ENCODE results near the gene KAT6B. TPM values are rescaled to one million over a fixed set of nuclear protein-coding genes. Genes with fewer than 3 reads are reported as not detected.

KAT6B gene
- total RNA-seq, 4 donors from 2014 or later: 29.1 to 159 (median 61.2) TPM

DNA sequence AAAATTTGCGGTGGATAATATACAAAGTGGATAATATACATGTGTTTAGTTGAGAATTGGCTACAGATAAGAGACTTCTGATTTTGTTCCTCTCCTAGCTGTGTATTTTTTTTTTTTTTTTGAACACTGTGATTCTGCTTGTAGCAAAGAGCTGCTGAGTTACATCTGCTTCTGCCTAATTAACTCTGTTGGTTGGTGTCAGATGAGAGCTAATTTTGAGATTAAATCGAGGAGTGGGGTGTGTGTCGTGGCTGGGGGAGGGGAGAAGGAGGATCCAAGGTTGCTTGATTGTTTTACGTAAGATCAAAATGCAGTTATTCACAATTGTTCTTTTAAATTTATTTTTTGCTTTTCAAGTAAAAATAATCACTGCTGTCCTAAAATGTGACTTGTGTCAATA lies 11.3 kb downstream of the KAT6B start:
- no peaks in the 10 kb centered on the region for H3K4me1 ChIP-seq
- intact Hi-C loops (cut with DNase I; ENCODE audit: low total_unique reads): no loop called here
- no peak for DNase-seq
- H3K36me3 ChIP-seq: no peaks in the 10 kb centered on the region
- no peaks in the 10 kb centered on the region for H3K27me3 ChIP-seq
- no peaks in the 10 kb centered on the region for H3K9me3 ChIP-seq
- TF ChIP-seq, protein P1, sequence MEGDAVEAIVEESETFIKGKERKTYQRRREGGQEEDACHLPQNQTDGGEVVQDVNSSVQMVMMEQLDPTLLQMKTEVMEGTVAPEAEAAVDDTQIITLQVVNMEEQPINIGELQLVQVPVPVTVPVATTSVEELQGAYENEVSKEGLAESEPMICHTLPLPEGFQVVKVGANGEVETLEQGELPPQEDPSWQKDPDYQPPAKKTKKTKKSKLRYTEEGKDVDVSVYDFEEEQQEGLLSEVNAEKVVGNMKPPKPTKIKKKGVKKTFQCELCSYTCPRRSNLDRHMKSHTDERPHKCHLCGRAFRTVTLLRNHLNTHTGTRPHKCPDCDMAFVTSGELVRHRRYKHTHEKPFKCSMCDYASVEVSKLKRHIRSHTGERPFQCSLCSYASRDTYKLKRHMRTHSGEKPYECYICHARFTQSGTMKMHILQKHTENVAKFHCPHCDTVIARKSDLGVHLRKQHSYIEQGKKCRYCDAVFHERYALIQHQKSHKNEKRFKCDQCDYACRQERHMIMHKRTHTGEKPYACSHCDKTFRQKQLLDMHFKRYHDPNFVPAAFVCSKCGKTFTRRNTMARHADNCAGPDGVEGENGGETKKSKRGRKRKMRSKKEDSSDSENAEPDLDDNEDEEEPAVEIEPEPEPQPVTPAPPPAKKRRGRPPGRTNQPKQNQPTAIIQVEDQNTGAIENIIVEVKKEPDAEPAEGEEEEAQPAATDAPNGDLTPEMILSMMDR (IDR thresholded peaks at IDR 0.05): no peak
- no peak for TF ChIP-seq POLR2A (IDR thresholded peaks at IDR 0.05)
- no peak overlapping the region for H3K4me3 ChIP-seq
- H3K27ac ChIP-seq: no peak overlapping the region

DNA sequence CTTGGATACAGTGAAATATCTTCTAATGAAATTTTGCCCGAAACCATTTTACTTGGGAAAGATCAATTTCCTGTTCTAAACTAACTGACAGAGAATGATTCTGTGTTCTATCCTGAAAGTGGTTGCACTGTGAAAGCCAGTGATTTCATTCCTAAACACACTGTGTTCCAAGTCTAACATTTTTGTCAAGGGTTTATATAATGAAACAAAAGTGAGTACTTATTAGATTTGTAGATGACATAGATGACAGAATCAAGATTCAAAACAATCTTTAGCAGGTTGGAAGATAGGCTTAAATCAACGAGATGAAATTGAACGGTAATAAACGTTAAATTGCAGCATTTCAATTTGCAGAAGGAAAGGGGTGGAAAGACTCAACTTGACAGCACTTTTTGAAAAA lies 13.3 kb downstream of the KAT6B start:
- intact Hi-C loops (cut with DNase I; ENCODE audit: low total_unique reads): no loop called here
- Histone ChIP-seq H3K27ac (no peak overlapping the region), H3K4me1 (no peaks in the 10 kb centered on the region), H3K27me3 (no peaks in the 10 kb centered on the region), H3K36me3 (no peaks in the 10 kb centered on the region), H3K4me3 (no peak overlapping the region), H3K9me3 (no peaks in the 10 kb centered on the region)
- no peak for DNase-seq
- TF ChIP-seq, protein P1 (IDR thresholded peaks at IDR 0.05): no peak

DNA sequence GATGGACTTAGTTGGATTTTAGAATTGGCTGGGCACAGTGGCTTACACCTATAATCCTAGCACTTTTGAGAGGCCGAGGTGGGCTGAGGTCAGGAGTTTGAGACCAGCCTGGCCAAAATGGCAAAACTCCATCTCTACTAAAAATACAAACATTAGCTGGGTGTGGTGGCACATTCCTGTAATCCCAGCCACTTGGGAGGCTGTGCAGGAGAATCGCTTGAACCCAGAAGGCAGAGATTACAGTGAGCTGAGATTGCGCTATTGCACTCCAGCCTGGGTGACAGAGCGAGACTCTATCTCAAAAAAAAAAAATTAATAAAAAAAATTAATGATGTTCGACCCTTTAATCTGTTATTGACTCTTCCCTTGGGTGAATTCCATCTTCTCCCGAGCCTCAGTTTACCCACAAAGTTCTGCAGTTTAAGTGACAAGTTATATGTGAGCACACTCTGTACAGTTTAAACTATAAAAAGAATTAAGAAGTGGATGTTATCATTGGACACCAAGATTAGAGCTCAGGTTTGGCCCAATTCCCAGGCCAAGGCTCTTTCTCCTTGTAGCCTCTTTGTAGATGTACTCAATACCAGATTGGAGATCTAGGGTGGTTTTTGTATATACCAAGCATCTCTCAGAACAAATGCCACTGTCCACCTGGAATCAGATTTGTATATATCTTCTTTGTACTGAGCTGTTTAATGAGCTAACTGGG lies 15.0 kb downstream of the KAT6B start:
- H3K27ac ChIP-seq: no peak overlapping the region
- H3K9me3 ChIP-seq: no peaks in the 10 kb centered on the region
- no peak overlapping the region for H3K4me3 ChIP-seq
- intact Hi-C loops (cut with DNase I; ENCODE audit: low total_unique reads): no loop called here
- no peaks in the 10 kb centered on the region for H3K27me3 ChIP-seq
- no peak for TF ChIP-seq POLR2A (IDR thresholded peaks at IDR 0.05)
- TF ChIP-seq, protein P1 (IDR thresholded peaks at IDR 0.05): no peak
- no peaks in the 10 kb centered on the region for H3K36me3 ChIP-seq
- DNase-seq: no peak
- H3K4me1 ChIP-seq: no peaks in the 10 kb centered on the region

DNA sequence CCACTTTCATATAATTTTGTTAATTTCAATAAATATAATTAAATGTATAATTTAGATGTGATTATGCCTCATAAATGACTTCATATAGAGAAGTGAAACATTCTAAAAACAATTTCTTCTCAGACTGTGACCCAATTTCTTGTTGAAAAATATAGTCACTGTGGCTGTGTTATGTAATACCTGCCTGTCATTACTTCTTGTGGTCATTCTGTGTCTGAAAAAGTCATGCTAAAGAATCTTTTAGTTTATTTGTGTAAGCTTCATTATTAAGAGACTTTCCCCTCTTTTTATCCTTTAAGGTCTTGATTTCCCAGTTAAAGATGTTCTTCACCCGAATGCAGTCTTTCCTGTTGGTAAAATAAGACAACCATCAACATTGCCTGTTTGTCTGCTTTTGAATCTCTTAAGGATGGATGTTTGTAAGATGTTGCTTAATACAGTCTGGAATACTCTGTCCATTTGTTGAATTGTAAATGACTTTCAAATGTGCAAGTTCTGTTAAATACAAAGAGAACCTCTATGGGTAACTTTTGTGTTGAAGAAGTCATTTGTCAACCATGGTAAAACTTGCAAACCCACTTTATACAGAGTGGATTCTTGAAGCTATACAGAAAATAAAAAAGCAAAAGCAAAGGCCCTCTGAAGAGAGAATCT lies 16.0 kb downstream of the KAT6B start:
- intact Hi-C loops (cut with DNase I; ENCODE audit: low total_unique reads): no loop called here
- TF ChIP-seq POLR2A (IDR thresholded peaks at IDR 0.05): no peak
- TF ChIP-seq, protein P1 (IDR thresholded peaks at IDR 0.05): no peak
- no peaks in the 10 kb centered on the region for H3K9me3 ChIP-seq
- H3K36me3 ChIP-seq: no peaks in the 10 kb centered on the region
- no peak overlapping the region for H3K4me3 ChIP-seq
- no peaks in the 10 kb centered on the region for H3K4me1 ChIP-seq
- H3K27ac ChIP-seq: no peak overlapping the region
- no peak for DNase-seq
- H3K27me3 ChIP-seq: no peaks in the 10 kb centered on the region

DNA sequence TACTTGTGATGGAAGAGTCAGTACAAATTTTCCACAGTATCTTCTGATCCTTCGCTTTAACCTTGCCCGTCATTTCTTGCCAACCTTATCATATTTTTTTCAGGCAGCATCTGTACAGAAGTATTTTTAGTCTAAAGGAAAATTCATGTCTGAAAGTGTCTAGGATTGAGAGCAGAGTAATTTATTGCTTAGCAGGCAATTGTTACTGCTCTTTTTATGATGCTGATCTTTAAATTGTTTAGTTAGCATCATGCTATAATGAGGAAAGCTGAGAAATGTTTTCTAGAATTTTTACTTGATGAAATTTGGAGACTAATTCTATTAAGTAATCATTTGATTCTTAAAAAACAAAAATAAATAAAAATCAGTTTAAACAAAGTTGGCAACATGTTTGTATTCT lies 20.6 kb downstream of the KAT6B start:
- Histone ChIP-seq H3K4me3 (no peak overlapping the region), H3K27me3 (no peaks in the 10 kb centered on the region), H3K9me3 (no peaks in the 10 kb centered on the region), H3K27ac (no peak overlapping the region), H3K4me1 (no peaks in the 10 kb centered on the region), H3K36me3 (no peaks in the 10 kb centered on the region)
- intact Hi-C loops (cut with DNase I; ENCODE audit: low total_unique reads): no loop called here
- no peak for TF ChIP-seq POLR2A (IDR thresholded peaks at IDR 0.05)
- TF ChIP-seq, protein P1 (IDR thresholded peaks at IDR 0.05): no peak
- no peak for DNase-seq

All from uterus (tissue), 4 donors.